Measurements from ENCODE around the gene RBM20.

GRCh38 chr10:110782616-110783015 lies 138.5 kb downstream of the RBM20 start:
- TF ChIP-seq, protein P1, sequence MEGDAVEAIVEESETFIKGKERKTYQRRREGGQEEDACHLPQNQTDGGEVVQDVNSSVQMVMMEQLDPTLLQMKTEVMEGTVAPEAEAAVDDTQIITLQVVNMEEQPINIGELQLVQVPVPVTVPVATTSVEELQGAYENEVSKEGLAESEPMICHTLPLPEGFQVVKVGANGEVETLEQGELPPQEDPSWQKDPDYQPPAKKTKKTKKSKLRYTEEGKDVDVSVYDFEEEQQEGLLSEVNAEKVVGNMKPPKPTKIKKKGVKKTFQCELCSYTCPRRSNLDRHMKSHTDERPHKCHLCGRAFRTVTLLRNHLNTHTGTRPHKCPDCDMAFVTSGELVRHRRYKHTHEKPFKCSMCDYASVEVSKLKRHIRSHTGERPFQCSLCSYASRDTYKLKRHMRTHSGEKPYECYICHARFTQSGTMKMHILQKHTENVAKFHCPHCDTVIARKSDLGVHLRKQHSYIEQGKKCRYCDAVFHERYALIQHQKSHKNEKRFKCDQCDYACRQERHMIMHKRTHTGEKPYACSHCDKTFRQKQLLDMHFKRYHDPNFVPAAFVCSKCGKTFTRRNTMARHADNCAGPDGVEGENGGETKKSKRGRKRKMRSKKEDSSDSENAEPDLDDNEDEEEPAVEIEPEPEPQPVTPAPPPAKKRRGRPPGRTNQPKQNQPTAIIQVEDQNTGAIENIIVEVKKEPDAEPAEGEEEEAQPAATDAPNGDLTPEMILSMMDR (conservative IDR thresholded peaks at IDR 0.05), result no peak
- TF ChIP-seq EZH2 (IDR thresholded peaks at IDR 0.05; ENCODE audit: low read depth), result no peak

All from PC-9 (cell line).